GM12873 (cell line): ENCODE results near the gene COMMD1.

ENCODE experiments used
- TF ChIP-seq, protein P1 (sequence below): IDR thresholded peaks from 2 replicates; pipeline ENCODE4 v1.5.1; 2012; ENCODE audit warnings: low read depth, mild to moderate bottlenecking, moderate library complexity, low read length, control low read depth; ENCODE audit not compliant: insufficient read depth; ENCODE audit errors: missing control alignments

COMMD1 gene

DNA sequence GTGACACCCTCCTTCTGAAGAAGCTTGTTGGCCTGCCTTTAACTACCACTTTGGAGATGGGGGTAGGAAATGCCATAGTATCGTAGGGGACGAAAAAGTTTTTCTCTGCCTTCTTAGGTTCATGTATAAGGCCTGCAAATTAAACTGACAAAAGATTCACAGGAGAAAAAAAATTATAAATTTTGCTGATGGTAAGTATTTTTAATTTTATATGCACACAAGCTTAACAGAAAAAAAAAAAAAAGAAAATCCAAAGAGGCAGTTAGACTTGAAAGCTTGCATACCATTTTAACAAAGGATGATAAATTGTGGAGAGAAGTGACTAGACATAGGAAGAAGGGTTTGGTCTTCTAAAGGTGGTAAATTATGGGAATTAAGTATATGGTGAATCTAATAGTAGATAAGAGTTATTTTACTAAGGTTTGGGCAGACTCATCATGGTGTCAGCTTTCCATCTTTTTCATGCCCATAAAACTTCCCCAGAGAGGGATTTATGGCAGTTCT is 227.9 kb downstream of the COMMD1 start:
- TF ChIP-seq, protein P1, sequence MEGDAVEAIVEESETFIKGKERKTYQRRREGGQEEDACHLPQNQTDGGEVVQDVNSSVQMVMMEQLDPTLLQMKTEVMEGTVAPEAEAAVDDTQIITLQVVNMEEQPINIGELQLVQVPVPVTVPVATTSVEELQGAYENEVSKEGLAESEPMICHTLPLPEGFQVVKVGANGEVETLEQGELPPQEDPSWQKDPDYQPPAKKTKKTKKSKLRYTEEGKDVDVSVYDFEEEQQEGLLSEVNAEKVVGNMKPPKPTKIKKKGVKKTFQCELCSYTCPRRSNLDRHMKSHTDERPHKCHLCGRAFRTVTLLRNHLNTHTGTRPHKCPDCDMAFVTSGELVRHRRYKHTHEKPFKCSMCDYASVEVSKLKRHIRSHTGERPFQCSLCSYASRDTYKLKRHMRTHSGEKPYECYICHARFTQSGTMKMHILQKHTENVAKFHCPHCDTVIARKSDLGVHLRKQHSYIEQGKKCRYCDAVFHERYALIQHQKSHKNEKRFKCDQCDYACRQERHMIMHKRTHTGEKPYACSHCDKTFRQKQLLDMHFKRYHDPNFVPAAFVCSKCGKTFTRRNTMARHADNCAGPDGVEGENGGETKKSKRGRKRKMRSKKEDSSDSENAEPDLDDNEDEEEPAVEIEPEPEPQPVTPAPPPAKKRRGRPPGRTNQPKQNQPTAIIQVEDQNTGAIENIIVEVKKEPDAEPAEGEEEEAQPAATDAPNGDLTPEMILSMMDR: no peak

DNA sequence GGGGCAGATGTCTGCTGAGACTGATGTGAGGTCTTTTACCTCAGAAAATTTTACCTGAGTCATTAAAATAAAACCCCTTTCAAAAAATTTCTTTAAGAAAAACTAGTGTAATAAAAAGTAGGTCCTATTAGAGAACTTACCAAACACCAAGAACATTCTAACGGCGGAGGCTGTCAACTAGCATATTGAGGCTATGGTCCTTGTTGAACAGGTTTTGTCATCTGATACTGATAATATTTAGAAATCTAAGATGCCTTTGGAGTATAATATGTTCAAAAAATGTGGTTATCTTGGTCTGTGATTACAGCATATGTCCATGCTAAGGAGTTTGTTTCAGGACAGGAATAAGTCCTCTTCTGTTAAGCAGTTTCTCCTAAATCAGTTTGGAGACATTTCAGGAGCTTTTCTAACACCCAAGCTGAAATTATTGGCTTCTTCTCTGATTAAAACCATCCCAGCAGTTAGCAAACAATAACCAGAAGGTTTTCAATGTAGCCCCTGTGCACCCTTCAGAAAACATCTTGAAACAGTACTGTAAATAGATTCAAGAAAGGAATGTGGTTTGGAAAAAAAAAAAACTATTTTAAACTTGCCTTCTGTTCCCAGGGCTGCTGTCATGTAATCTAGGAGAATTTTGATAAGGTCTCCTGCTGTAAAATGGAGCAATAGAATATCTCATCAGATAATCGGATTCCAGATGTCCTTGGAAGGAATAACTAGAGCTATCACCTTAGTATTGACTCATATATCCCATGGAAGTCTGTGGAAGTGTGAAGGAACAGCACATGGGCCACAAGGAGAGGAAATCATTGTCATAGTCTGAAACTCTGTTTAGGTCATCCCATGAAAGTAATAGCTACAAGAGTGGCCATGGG is 231.7 kb downstream of the COMMD1 start:
- TF ChIP-seq, protein P1: no peak

DNA sequence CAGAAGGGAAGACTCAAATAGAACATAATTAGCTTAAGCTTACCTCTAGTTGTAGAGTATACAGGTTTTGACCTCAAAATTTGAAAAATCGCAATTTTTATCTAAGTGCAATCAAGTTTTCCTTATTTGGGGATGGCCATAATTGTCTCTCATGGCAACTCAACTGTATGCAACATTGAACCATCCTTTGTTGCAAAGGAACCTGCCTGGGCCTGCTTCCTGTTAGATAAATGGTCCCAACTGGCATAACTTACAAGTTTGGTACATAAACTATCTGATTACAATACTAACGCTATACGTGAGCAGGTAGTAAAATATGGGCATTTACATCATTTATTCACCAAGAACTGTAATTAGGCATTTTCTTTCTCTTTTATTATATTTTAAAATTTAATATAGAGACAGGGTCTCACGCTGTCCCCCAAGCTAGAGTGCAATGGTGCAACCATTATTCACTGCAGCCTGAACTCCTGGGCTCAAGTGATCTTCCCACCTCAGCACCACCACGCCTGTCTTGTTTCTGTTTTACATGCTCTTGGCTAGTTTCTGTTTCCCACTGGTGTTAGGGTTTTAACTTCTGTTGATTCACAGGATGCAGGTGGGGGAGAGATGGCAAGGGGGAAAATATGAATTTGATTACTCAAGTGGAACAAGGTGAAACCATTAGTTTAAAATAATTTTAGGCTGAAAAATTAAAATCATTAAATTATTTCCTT is 235.1 kb downstream of the COMMD1 start:
- TF ChIP-seq, protein P1: no peak

DNA sequence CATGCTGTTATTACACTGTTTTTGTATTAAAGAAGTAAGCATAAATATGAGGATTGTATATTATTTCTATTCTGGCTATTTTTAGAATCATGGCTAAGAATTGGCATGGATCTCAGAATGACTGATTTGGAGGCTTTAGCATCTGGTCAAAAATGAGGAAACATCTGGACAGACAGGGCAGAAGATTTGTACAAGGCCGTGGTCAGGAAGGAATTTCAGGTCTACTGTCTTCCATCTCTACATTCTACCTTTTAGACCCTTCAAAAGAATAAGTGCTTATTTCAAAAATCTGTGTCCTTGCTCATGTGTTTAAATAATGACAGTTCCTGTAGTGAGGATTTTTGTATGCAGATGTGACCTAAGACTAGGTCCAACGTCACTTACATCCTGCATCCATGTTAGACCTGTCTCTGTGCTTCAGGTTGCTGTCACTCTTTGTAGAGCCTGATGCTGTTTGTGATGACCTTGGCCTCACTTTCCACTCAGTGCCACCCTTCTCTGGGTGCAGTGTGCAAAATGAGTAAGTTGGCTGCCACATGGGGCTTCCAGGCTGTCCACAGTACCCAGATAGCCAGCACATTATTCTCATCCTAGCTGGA is 235.8 kb downstream of the COMMD1 start:
- TF ChIP-seq, protein P1: no peak

DNA sequence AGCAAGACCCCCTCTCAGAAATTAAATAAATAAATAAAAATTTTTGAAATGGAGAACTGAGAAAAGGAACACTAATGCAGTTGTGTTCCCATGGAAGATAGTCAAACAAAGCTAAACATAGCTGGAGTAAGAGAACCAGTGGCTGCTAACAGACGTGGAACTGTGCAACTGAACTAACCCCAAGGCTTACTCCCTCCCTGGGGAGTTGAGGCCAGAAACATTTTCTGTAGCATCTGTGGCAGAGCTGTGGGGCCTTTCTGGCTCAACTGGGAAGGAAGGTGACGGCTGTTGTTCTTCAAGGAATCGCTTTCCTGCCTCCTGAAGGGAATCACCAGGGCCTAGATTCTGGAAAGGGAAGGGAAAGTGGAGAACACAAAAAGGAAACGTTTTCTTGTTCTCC is 236.6 kb downstream of the COMMD1 start:
- TF ChIP-seq, protein P1: no peak

DNA sequence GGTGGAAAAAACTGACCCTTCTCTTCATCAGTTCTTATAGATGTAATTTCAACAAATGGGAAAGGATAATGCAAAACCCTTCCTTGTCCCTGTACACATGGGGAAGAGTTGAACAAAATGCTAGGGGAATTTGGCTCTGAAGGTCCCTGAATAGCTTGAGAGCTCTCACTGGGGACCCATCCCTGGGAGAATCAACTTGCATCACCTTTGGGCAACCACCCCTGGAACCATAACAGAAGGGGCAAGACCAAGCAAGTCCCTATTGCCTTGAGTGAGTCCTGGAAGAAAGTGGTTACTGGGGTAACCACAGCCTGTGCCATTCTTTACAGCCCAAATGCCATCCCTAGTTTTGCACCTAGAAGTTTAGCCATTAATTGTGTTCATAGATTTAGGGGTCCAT is 238.2 kb downstream of the COMMD1 start:
- TF ChIP-seq, protein P1: no peak
